ES-I3 (cell line): ENCODE results near the gene FUT8.

Source experiments
- H3K36me3 ChIP-seq: 2 replicates; pipeline ENCODE4 v1.6.1; 2013; ENCODE audit warnings: mild to moderate bottlenecking, low read length, control low read depth, moderate library complexity; ENCODE audit not compliant: insufficient read depth
- H3K4me1 ChIP-seq: 2 replicates; pipeline ENCODE4 v1.6.1; 2013; ENCODE audit warnings: mild to moderate bottlenecking, control low read depth, low read length; ENCODE audit not compliant: insufficient read depth
- H3K9ac ChIP-seq: 2 replicates; pipeline ENCODE4 v1.6.1; 2013; ENCODE audit warnings: low read depth, mild to moderate bottlenecking, low read length, moderate library complexity
- H3K9me3 ChIP-seq: 2 replicates; pipeline ENCODE4 v1.6.1; 2013; ENCODE audit warnings: mild to moderate bottlenecking, low read length, moderate library complexity; ENCODE audit not compliant: control insufficient read depth, insufficient read depth

Gene FUT8

DNA sequence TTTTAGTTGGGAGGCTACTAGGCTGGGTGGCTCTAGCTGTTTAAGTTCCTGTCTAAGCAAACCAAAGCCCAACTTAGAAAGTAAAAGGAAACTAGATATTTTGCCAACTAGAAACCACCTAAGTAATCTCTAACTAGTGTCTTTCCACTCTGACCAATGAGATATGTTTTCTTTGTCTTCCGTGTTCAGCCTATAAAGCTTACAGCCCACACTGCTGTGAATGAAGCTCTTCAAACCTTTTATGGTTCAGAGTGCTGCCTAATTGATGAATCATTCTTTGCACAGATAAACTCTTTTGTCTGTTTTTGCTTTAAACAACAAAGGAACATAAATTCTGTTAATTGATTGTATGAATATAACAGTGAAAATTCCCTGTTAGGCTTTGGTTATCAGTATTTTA is 66.1 kb downstream of the FUT8 start:
- Histone ChIP-seq H3K9me3 (no peaks in the 10 kb centered on the region), H3K36me3 (no peaks in the 10 kb centered on the region), H3K9ac (no peak overlapping the region), H3K4me1 (peaks cover 8% of the 10 kb centered on the region)

DNA sequence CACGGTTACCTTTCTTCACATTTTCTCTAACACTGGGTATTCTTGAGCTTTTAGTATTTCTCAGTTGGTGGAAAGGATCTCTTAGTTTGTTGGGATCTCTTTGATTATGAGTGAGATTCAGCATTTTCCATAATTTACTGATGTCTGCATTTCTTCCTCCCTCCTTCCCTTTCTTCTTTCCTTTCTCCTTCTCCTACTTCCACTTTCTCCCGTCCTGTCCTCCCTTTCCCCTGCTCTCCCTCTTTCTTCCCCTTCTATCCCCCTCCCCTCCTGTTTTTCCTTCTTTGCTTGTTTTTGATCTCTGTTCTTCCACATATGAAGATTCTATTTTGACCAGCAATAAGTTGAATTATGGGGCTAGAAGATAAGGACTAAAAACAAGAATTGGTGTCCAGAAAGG is 66.9 kb downstream of the FUT8 start:
- H3K9ac ChIP-seq = no peak overlapping the region
- no peaks in the 10 kb centered on the region for H3K9me3 ChIP-seq
- H3K36me3 ChIP-seq = no peaks in the 10 kb centered on the region
- peaks cover 8% of the 10 kb centered on the region for H3K4me1 ChIP-seq

DNA sequence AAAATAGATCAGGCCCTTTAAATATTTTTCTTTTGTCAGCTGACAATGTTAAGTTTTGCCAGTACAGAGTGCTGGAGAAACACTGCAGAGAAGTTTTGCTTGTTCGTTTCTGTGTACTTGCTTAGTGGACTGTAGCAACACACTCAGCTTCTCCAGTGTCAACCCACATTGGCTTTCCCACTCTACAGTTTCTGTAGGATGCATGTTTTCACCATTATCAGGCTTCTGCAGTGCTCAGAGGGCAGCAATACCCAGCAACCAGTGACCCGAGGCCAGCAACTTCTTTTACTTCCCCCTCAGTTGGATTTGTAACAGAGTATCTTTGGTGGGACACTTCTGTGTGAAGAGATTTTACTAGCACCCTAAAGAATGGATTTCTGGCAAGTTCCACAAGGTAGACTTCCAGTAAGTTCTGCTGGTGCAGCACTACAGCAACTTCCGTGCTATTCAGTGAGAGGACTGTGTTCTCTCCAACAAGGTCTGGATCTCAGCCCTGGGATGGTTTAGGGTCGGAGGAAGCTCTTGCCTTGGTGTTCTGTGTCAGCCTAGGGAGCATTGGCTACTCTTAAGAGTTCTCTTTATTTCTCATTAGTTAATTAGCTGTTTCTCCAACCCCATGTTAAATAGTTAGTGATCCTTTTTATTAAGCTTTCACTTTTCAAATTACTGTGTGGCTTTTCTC is 70.4 kb downstream of the FUT8 start:
- Histone ChIP-seq H3K36me3 (no peaks in the 10 kb centered on the region), H3K9me3 (no peaks in the 10 kb centered on the region), H3K4me1 (peaks cover 14% of the 10 kb centered on the region), H3K9ac (no peak overlapping the region)

DNA sequence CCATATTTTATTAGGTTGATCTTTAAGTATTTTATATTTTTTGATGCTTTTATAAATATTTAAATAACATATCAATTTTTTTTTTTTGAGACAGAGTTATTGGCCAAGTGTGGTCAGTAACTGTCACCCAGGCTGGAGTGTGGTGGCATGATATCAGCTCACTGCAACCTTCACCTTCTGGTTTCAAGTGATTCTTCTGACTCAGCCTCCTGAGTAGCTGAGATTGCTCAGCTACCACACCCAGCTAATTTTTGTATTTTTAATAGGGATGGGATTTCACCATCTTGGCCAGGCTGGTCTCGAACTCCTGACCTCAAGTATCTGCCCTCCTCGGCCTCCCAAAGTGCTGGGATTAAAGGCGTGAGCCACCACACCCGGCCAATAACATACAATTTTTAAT is 71.1 kb downstream of the FUT8 start:
- peaks cover 14% of the 10 kb centered on the region for H3K4me1 ChIP-seq
- no peaks in the 10 kb centered on the region for H3K9me3 ChIP-seq
- H3K36me3 ChIP-seq = no peaks in the 10 kb centered on the region
- no peak overlapping the region for H3K9ac ChIP-seq

DNA sequence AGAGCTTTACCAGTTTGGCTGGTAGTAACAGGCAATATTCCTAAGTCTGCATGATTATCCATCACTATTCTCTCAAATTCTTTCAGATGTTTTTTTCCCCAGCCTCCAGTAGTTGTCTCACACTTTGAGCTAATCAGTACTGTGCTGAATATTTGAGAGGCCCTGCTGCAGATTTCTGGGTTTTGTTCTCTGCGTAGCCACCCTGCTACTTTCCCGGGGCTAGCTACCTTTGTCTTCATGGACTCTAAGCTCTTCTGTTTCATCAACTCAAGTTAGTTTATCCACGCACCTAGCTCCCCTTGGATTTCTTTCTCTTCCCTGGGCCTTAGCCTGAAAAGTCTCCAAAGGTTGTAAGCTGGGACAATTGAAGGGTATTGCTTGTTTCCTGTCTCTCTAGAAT is 73.0 kb downstream of the FUT8 start:
- Histone ChIP-seq H3K9ac (no peak overlapping the region), H3K36me3 (no peaks in the 10 kb centered on the region), H3K9me3 (no peaks in the 10 kb centered on the region), H3K4me1 (peaks cover 14% of the 10 kb centered on the region)

DNA sequence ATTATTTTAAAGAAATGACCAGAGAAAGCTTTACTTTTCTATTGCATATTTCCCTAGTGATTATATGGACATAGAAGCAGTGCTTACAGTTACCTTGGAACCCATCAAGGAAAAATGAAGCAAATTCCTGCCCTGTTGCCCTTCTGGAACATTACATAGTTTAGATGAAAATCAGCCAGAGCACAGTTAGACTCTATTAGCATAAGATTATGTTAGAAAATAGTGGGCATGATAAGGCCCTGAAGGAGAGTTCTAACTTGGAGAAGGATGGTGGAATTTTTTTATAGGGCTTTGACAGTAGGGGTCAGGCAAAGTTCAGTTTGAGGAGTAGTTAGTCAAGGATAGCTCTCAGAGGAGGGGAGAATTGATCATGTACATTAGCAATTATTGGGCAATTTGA is 74.3 kb downstream of the FUT8 start:
- H3K4me1 ChIP-seq = peaks cover 14% of the 10 kb centered on the region
- H3K9ac ChIP-seq = no peak overlapping the region
- H3K36me3 ChIP-seq = no peaks in the 10 kb centered on the region
- H3K9me3 ChIP-seq = no peaks in the 10 kb centered on the region

DNA sequence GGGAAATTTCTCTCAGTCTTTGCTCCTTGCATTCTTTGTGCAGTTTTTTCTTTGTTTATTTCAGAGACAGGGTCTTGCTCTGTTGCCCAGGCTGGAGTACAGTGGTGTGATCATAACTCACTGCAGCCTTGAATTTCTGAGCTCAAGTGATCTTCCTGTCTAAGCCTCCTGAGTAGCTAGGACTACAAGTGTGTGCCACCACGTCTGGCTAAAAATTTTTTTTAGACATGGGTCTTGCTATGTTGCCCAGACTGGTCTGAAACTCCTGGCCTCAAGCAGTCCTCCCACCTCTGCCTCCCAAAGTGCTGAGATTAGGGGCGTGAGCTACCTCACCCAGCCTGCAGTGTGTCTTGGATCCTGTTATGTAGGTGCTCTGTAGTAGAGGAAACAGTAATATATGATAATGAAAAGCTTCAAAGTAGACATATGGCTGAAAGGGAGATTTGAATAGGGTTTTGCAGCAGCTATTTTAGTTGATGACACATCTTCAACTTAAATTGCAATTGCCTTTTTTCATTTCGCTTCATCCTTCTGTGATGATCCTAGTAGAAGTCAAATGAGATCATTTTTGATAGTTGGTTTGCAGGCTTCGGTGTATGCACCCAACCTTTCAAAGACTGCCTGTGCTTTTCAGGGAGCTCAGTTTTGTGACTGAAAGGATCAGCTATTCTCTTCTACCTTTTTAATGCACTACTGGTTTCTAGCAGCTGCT is 75.4 kb downstream of the FUT8 start:
- H3K9me3 ChIP-seq = no peaks in the 10 kb centered on the region
- H3K36me3 ChIP-seq = no peaks in the 10 kb centered on the region
- peaks cover 8% of the 10 kb centered on the region for H3K4me1 ChIP-seq
- no peak overlapping the region for H3K9ac ChIP-seq

DNA sequence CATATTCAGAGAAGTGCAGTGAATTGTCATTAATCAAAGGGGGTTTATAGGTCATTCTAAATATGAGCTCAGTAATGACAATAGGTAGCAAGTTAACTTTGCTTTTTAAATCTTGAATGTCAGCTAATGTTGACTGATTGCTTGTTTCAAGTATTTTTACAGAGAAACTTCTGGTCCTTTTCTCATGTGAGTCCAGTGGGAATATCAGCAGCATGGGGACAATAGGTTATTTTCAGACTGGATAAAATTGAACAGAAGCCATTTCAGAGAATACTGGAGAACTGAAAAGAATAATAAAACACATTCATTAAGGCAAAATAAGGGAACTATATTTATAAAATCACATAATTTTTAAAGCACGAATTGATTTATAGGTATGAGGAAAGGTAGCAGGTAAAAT is 78.7 kb downstream of the FUT8 start:
- Histone ChIP-seq H3K4me1 (no peaks in the 10 kb centered on the region), H3K9ac (no peak overlapping the region), H3K9me3 (no peaks in the 10 kb centered on the region), H3K36me3 (no peaks in the 10 kb centered on the region)

DNA sequence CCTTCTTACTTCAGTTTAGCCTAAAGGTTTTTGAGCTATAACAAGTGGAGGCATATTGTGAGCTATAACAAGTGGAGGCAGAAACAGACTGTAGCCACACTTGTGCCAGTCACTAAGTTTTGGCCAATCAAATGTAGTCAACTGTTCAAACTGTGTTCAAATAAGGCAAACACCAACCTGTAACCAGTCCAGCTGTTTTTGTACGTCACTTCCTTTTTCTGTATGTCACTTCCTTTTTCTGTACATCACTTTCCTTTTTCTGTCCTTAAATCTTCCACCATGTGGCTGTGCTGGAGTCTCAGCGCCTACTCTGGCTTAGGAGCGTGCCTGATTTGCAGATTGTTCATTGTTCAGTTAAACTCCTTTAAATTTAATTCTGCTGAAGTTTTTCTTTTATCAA is 79.7 kb downstream of the FUT8 start:
- Histone ChIP-seq H3K9me3 (peaks cover 4% of the 10 kb centered on the region; the same call in 1 of the 2 replicates), H3K9ac (no peak overlapping the region), H3K4me1 (no peaks in the 10 kb centered on the region), H3K36me3 (no peaks in the 10 kb centered on the region)

DNA sequence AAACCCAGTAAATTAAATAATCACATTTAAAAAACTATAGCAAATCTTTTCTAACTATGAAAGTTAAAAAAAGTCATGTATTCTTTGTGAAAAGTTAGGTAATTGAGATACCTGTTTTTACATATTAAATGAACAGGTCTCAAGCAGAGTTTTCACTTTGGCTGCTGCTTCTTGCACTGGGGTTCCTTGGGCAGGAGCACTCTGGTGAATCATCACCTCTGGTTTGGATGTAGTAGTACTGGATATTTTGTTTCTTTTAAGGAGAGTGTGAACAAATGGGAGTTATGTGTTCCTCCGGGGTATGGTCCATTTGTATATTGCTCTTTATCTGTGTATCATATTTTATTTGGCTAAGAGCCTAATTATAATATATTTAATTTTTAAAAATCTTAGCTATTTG is 82.7 kb downstream of the FUT8 start:
- Histone ChIP-seq H3K9ac (no peak overlapping the region), H3K36me3 (no peaks in the 10 kb centered on the region), H3K9me3 (peaks cover 4% of the 10 kb centered on the region; the same call in 1 of the 2 replicates), H3K4me1 (no peaks in the 10 kb centered on the region)

DNA sequence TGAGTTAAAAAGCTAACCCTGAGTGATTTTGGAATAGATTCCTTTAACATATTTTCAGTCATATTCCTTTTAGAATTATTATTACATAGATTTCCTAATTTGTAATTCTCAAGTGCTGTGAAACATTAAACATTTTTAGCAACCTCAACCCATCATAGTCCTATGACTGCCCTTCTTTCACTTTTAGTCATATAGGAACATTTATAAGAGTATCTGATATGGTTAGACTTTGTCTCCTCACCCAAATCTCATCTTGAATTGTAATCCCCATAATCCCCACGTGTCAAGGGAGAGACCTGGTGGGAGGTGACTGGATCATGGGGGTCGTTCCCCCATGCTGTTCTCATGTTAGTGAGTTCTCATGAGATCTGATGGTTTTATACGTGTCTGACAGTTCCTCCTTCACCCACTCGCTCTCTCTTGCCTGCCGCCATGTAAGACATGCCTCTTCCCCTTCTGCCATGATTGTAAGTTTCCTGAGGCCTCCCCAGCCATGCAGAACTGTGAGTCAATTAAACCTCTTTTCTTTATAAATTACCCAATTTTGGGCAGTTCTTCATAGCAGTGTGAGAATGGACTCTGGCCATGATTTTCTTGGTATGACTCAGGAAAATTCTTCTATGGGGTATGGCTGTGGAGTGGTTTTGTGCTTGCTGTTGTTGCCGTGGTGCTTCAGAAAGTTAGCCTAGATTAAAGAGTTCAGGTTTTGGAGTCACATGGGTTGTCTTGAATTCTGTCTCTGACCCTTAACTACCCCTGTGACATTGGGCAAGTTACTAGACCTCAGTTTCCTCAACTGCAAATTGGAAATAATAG is 83.9 kb downstream of the FUT8 start:
- no peaks in the 10 kb centered on the region for H3K4me1 ChIP-seq
- peaks cover 4% of the 10 kb centered on the region; the same call in 1 of the 2 replicates for H3K9me3 ChIP-seq
- H3K9ac ChIP-seq = no peak overlapping the region
- no peaks in the 10 kb centered on the region for H3K36me3 ChIP-seq

DNA sequence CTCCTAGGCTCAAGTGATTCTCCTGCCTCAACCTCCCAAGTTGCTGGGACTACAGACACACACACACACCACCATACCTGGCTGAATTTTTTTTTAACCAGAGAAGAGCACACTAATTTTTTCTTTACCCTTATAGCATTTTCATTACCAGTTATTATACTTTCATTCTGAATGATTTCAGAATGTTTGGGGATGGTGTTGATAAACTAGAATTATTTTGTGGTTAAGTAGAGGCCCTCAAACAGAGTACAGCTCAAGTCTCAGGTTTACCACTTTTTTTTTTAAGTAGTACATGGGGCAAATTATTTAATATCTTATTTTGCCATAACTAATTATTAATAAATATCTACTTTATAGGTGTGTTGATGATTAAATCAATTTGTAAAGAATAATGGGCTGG is 86.6 kb downstream of the FUT8 start:
- Histone ChIP-seq H3K9me3 (peaks cover 4% of the 10 kb centered on the region; the same call in 1 of the 2 replicates), H3K9ac (no peak overlapping the region), H3K4me1 (no peaks in the 10 kb centered on the region), H3K36me3 (no peaks in the 10 kb centered on the region)

DNA sequence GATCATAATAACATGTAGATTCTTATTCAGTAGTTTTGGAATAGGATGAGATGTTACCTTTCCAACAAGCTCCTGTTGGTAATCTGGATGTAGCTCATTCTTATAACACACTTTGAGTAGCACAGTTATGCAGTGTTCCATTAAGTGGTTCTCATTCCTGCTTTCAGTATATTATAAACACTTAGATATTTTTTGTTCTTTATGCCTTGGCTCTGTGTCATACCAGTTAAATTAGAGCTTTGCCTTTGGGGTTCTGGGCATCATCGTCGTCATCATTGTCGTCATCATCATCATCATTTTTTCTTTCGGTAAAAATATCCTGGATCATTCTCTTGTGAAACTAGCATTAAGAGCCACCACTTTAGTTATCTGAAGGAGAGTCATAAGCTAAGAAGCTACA is 87.5 kb downstream of the FUT8 start:
- Histone ChIP-seq H3K9ac (no peak overlapping the region), H3K9me3 (peaks cover 4% of the 10 kb centered on the region; the same call in 1 of the 2 replicates), H3K4me1 (no peaks in the 10 kb centered on the region), H3K36me3 (no peaks in the 10 kb centered on the region)

DNA sequence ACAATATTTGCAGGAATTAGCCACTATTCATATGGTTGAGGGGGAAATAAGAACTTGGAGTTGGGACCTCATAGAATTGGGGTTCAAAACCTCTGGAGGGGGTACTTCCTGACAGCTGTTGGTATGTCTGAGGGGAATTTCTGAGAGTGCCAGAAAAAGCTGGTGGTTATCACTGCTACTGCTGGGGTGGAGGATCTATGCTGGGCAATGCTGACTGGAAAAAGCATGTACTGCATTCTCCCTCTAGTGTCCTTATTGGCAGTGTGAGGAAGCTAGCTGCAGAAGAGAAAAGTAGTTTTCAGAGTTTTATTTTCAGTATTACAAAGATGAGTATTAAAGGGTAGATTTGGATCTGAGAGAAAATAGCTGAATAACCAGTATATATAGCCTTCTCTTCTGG is 88.8 kb downstream of the FUT8 start:
- Histone ChIP-seq H3K36me3 (no peaks in the 10 kb centered on the region), H3K9me3 (peaks cover 4% of the 10 kb centered on the region; the same call in 1 of the 2 replicates), H3K4me1 (no peaks in the 10 kb centered on the region), H3K9ac (no peak overlapping the region)
